GM19035 (cell line): ENCODE results near the gene TMEM59L.

Source experiments
- ATAC-seq: cut with Tn5 transposase; IDR thresholded peaks from one replicate; pipeline ENCODE4 v1.9.1; 2021; ENCODE audit not compliant: unreplicated experiment

The TMEM59L gene

DNA sequence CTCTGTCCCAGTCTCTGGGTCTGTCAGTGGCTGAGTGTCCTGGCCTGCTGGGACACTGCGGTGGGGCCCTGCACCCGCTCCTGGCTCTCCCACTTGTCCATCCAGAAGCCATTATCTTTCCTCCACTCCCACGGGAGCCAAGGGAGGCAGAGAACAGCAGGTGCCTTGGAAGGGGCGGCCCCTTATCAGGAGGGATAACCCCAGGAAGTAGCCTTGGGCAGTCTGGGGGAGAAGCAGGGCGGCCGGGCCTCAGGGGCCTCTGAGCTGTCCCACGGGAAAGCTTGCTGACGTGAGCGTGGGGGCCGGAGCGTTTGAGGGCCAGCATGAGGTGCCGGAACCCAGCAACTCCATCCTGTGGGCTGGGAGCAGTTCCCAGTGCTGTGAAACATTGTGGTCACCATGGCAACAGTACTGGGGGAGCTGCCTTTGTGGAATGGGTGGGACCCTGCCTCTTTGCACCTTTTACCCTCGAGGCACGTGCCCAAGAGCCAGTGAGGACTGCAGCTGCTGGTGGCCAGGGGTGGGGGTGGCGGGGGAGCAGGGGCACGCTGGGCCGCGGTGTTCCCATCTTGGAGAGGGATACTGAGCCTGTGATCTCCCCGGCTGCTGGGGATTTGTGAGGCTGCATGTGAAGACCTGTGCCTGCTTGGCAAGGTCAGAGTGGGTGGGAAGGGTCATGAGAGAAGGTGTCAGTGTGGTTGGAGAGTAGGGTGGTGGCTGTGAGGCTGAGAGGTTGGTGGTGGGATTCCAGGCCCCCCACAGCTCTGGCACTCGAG, 45.1 kb downstream of the TMEM59L start:
- ATAC-seq, result no peak

DNA sequence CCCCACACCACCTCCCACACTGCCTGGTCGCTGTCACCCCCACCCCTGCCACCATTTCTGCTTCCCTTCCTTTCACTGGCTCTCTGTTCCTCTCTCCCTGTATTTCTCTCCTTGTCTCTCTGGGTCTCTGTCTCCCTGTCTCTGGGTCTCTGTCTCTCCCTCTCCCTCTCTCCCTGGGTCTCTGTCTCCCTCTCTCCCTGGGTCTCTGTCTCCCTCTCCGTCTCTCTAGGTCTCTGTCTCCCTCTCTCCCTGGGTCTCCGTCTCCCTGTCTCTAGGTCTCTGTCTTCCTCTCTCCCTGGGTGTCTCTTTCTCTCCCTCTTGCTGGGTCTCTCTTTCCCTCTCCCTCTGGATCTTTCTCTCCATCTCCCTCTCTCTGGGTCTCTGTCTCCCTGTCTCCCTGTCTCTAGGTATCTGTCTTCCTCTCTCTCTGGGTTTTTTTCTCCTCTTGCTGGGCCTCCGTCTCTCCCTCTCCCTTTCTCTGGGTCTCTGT, 45.7 kb downstream of the TMEM59L start:
- ATAC-seq, result no peak

DNA sequence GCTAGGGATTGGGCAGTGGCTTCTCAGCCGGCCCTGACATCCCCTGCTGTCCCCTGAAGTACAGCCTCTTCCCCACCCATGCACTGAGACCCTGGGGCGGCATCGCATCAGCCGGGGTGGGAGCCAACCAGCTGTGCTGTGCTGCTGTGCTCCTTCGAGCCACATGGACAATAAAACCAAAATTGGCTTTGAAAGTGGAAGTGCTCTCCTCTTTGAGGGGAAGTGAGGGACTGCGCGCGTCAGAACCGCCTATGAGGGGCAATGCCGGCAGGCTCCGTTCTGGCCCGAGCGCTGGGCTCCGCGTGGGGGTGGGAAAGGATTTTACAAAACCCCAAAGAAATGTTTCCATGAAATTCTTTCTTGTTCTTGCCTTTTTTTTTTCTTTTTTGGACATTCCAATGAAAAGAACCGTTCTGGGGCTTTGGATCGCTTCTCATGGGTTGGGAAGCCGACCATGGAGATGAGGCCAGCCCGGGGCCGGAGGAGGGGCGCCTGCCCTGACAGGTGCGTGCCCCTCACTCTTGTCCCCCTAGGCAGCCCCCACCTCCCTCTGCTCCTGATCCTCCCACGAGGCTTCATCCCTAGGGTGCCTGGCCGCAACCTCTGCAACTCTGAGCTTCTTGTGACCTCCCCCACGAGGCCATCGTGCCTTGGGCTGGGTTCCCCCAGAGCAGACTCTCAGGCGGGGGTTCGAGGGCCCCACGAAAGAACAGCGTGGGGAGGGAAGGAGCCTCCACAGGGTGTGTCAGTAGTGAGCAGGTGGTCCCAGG, 46.8 kb downstream of the TMEM59L start:
- ATAC-seq, result no peak

DNA sequence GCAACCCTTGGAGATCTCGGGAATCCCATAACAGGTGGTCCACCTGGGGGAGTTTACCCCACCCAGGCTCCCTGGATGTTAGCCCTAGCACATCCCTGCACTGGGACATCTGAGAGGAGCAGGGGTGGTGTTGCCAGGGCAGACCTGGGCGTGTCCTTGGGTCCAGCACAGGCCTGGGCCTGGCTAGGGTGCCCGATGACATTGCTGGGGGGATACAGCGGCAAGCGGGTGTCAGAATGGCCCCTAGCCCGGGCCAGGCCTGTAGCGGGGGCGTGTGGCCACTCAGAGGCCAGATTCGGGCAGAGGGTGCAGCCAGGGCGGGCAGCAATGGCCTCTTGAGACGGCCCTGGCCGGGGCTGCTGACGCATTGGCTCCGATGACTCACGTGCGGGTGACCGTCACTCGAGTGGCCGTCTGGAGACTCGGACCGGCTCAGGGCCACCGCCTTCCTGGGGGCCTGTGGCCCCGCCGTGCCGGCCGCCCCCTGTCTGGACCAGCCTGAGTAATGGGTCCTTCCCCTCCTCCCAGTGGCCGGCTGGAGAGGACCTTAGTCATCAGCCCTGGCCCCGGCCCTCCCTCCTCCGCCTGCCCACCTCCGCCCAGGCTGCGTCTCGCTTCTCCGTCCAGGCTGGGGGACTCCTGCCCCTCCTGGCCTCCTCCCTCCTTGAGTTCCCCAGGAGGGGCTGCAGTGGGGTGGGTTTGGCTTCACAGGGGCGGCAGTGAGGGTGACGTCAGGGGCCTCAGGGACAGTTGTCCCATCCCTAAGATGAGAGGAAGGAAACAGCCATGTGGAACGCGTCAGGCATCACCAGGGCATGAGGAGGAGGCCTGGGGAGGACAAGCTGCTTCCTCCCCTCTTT, 47.6 kb downstream of the TMEM59L start:
- ATAC-seq, result no peak

DNA sequence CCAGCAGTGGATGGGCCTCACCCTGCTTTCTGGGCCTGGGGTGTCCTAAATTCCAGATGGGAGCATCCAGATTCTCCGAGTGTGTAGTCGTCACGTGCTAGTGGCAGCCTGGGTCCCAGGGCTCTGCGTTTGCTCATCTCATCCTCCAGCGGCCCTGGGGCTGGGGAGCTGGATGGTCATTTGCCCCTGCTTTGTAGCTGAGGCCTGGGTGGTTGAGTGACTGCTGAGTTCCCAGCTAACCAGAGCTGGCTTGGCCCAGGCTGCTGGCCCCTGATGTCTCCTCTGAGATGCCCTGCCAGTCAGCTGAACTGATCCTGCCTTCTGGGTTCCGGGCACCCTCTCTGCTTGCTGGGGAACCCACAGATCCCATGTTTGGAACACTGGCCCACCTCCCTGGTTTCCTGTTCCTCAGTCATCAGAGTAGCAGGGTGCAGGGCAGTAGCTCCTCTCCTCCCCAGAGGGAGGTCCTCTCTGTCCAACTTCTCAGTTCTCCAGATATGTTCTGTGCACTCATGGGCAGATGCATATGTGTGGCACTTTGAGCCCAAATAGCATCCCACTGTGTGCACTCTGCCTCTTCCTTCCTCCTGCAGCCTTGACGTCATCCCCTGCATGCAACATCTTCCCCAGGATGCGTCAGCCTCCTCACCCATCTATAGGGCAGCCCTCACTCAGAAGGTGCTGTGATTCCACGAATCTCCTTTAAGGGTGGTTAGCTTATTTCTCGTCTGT, 48.4 kb downstream of the TMEM59L start:
- no peak for ATAC-seq

DNA sequence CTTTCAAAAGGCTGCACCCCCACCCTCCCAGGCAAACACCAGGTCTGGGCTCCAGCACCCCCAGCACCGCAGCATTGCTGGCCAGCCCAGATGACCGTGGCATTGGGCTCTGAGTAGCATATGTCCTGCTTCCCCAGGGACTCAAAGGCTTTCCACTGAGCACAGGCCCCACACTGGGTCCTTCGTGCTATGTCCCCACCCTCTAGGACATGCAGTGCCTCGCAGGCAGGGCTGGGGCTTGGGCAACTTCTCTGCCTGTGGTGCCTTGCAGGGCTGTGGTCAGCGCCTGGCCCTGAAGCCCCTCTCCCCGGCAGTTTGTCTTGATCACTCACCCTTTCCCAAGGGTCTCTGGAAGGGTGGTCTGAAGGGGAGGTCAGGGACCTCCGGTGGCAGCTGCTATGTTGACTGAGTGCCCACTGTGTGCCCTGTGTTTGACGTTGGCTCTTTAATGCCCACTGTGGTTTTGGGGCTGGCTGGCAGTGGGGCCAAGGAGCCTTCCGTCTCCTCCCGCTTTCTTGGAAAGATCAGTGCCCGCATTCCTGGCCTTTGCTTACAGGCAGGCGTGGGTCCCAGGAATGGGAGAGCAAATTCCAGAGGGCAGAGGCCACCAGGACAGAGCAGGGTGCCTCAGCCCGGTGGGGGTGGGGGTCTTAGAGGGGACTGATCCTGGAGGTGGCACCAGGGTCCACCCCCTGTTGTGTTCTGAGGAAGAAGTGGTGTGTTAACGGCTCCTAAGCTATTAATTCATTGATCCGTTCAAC, 50.5 kb downstream of the TMEM59L start:
- no peak for ATAC-seq

DNA sequence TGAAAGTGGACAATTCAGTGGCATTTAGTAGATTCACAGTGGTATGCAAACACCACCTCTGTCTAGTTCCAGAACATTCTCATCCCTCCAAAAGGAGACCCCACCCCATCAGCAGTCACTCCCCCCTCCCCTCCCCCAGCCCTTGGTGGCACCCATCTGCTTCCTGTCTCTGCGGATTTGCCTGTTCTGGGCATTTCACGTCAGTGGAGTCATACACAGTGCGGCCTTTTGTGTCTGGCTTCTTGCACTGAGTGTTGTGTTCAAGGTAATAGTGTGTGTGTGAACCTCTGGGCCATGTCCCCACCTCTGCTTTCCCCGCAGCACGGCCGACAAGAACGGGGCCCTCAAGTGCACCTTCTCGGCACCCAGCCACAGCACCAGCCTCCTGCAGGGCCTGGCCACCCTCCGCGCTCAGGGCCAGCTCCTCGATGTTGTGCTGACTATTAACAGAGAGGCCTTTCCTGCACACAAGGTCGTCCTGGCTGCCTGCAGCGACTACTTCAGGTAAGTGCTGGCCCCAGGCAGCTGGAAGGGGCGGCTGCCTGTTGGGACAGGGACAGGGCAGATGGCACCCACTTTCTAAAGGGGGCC, 51.4 kb downstream of the TMEM59L start:
- ATAC-seq, result no peak

DNA sequence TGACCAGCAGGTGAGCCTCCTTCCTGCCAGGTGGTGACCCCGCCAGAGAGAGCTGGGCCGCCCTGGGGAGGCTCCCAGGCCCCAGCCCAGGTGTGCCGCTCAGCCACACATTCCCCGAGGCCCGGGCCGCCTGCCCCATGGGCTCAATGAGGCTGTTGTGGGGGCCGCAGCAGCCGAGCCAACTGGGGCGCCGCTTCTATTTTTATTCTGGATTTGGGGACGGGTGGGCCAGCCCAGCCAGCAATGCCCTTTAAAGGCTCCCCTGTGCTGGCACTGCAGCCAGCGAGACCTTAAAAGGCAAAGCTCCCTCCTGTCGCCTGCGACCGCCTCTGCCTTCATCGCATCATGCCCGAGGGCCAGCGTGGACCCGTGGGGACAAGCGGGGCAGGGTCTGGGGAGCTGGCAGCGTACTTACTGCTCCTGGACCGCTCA, 53.1 kb downstream of the TMEM59L start:
- no peak for ATAC-seq

DNA sequence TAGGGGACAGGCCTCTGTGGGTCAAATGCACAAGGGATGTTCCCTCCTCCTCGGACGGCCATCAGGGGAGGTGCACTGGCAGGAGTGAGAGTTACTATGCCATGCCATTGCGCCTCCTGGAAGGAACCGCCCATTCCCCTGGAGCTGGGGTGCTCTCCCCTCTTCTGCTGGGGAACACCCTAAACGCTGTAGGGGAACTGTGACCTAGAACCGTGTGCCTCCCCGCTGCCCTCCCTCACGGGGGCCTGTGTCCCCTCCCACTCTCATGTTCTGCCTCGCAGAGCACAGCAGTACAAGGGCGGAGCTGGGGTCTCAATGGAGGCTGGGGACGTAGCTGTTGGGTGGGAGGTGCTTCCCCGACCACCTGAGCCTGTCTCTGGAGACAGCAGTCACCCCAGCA, 53.6 kb downstream of the TMEM59L start:
- ATAC-seq, result no peak

DNA sequence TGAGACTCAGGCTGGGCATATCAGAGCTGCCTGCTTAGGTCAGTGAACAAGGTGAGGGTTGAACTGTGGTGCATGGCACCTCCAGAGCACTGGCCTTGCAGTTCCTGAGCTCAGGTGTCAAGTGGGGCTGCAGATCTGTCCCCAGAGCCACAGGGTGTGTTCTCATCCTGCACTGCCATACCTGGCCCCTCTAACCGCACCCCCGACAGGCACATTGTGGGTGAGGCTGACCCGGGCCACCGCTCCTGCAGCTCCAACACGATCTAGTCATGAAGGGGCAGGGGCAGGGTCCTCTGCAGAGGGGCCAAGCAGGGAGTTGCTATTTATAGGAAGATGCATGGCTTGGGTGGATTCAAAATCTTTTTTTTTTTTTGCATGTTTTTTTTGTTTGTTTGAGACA, 54.1 kb downstream of the TMEM59L start:
- no peak for ATAC-seq

DNA sequence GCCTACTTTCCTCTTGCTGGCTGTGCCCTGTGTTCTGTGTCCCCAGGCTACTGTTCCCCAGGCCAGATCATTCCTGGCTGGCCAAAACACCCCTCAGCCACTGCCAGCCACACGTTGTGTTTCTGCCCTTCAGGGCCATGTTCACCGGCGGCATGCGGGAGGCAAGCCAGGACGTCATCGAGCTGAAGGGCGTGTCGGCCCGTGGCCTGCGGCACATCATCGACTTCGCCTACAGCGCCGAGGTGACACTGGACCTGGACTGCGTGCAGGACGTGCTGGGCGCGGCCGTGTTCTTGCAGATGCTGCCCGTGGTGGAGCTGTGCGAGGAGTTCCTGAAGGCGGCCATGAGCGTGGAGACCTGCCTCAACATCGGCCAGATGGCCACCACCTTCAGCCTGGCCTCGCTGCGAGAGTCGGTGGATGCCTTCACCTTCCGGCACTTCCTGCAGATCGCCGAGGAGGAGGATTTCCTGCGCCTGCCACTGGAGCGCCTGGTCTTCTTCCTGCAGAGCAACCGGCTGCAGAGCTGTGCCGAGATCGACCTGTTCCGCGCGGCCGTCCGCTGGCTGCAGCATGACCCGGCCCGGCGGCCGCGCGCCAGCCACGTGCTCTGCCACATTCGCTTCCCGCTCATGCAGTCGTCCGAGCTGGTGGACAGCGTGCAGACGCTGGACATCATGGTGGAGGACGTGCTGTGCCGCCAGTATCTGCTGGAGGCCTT, 55.0 kb downstream of the TMEM59L start:
- ATAC-seq, result no peak

DNA sequence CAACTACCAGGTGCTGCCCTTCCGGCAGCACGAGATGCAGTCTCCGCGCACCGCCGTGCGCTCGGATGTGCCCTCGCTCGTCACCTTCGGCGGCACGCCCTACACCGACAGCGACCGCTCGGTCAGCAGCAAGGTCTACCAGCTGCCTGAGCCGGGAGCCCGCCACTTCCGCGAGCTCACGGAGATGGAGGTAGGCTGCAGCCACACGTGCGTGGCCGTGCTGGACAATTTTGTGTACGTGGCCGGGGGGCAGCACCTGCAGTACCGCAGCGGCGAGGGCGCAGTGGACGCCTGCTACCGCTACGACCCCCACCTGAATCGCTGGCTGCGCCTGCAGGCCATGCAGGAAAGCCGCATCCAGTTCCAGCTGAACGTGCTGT, 55.6 kb downstream of the TMEM59L start:
- no peak for ATAC-seq

DNA sequence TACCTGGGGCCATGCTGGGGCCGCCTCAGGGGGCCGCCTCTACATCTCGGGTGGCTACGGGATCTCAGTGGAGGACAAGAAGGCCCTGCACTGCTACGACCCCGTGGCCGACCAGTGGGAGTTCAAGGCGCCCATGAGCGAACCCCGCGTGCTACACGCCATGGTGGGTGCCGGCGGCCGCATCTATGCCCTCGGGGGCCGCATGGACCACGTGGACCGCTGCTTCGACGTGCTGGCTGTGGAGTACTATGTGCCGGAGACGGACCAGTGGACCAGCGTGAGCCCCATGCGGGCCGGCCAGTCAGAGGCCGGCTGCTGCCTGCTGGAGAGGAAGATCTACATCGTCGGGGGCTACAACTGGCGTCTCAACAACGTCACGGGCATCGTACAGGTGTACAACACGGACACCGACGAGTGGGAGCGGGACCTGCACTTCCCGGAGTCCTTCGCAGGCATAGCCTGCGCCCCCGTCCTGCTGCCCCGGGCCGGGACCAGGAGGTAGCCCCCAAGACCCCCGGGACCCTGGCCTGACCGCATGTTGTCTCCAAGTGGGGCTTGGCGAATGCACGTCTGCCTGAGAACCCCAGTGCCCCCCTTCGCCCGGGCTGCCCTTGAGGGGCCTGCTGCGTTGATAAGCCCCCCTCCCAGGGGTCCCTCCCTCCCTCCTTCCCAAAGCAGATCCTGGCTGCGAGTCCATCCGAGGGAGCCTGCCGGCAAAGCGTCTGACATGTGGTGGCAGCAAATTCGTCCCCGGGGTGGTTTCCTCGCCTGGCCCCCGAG, 56.3 kb downstream of the TMEM59L start:
- ATAC-seq, result no peak

DNA sequence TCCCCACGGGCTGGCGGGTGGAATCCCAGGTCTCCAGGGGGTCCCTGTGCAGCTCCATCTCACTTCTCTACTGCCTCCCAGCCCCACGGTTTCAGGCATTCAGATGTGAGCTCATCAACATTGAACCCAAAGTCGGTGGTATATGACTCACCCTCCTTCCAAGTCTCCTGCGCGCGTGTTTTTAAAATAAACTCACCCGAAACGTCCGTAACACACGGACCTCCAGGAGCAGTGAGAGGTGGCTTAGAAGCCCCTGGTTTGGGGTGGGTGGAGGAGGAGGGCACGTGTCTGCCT, 56.8 kb downstream of the TMEM59L start:
- ATAC-seq, result no peak

DNA sequence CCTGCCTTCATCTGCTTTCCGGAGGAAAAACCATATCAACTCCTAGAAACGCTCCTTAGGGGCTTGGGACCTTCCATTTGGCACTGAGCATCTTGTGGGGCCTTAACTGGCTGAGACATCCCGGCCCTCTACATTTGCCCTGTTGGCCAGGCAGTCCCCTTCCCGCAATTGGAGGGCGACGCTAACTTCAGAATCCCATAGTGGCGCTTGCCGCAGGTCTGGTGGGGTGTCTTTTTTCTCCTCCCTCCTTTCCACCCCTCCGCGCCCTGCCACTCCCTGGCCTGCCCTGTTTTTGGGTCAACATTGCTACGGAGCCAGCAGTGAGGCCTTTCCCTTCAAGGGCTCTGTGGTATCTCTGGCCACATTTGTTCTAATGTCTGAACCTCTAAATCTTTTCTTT, 57.2 kb downstream of the TMEM59L start:
- ATAC-seq, result no peak

DNA sequence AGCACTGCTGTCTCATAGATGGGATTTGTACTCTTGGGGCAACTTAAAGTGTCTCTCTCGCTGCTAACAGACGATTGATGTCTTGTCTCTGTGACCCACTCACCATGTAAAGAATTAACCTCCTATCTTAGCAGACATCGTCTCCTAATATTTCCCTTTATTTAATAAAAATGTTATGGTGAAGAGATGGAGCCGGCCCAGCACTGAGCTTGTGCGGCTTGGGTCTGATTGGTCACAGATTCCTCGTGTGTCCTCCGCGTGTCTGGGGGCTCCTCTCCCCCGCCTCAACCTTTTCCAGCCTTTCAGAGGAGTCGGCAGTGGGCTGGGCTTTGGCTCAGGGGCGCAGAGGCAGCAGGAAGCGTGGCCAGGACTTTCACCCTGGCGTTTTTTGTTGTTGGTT, 57.6 kb downstream of the TMEM59L start:
- ATAC-seq, result no peak
